Activated CD4-positive, alpha-beta T cell treated with anti-CD3 and anti-CD28 coated beads, Interleukin-2, Interleukin-4, amounts not matched to agents 100 ng/mL and 50 ng/mL, durations not matched to agents 16 hours and 8 hours (primary cell): ENCODE data around the gene ISY1.
"Not testable (repeated sequence)": the region's sequence is repeated elsewhere in the genome, so short reads cannot be mapped to it uniquely, and the experiment has no call there.

ENCODE experiments used
- DNase-seq: peaks from one replicate; pipeline ENCODE4 v3.0.0-alpha.2; 2020; ENCODE audit warnings: low spot score

ISY1 gene

GRCh38 chr3:129120254-129121004, 40.4 kb downstream of the ISY1 start:
- peak; percentile 97 for DNase-seq

GRCh38 chr3:129119365-129120100, 41.3 kb downstream of the ISY1 start:
- DNase-seq: peak; percentile 19

GRCh38 chr3:129118745-129119144, 42.1 kb downstream of the ISY1 start:
- peak; percentile 65 for DNase-seq

- no peak for DNase-seq
Observed at GRCh38 chr3:129117134-129117533, 43.7 kb downstream of the ISY1 start.

- DNase-seq: no peak
Observed at GRCh38 chr3:129116482-129116946, 44.3 kb downstream of the ISY1 start.

- no peak for DNase-seq
Observed at GRCh38 chr3:129114455-129114854, 46.4 kb downstream of the ISY1 start.

GRCh38 chr3:129112308-129113052, 48.4 kb downstream of the ISY1 start:
- peak; percentile 58 for DNase-seq

GRCh38 chr3:129111076-129111780, 49.6 kb downstream of the ISY1 start:
- DNase-seq: not testable (repeated sequence)

GRCh38 chr3:129107793-129108192, 53.1 kb downstream of the ISY1 start:
- DNase-seq: no peak

GRCh38 chr3:129106866-129107565, 53.8 kb downstream of the ISY1 start:
- no peak for DNase-seq

GRCh38 chr3:129106320-129106719, 54.5 kb downstream of the ISY1 start:
- DNase-seq: no peak

GRCh38 chr3:129105862-129106261, 55.0 kb downstream of the ISY1 start:
- no peak for DNase-seq

- no peak for DNase-seq
Observed at GRCh38 chr3:129104498-129105079, 56.3 kb downstream of the ISY1 start.

GRCh38 chr3:129104051-129104450, 56.8 kb downstream of the ISY1 start:
- no peak for DNase-seq

- no peak for DNase-seq
Observed at GRCh38 chr3:129103296-129103695, 57.6 kb downstream of the ISY1 start.

GRCh38 chr3:129101370-129102138, 59.3 kb downstream of the ISY1 start:
- no peak for DNase-seq

GRCh38 chr3:129100274-129100673, 60.6 kb downstream of the ISY1 start:
- DNase-seq: no peak

- DNase-seq: no peak
Observed at GRCh38 chr3:129095285-129095684, 65.6 kb downstream of the ISY1 start.

GRCh38 chr3:129088312-129088711, 72.6 kb downstream of the ISY1 start:
- DNase-seq: not testable (repeated sequence)

- not testable (repeated sequence) for DNase-seq
Observed at GRCh38 chr3:129087904-129088303, 73.0 kb downstream of the ISY1 start.
